Measurements from ENCODE around the gene KLRK1.
"Not testable (repeated sequence)": the region's sequence is repeated elsewhere in the genome, so short reads cannot be mapped to it uniquely, and the experiment has no call there.

Gene KLRK1

GRCh38 chr12:10388624-10389413 is 1.0 kb downstream of the KLRK1 start:
- DNase-seq (ENCODE audit: low spot score) = no peak

- not testable (repeated sequence) for DNase-seq (ENCODE audit: low spot score)
These were observed 2.3 kb downstream of the KLRK1 start for GRCh38 chr12:10387498-10387897.

DNA sequence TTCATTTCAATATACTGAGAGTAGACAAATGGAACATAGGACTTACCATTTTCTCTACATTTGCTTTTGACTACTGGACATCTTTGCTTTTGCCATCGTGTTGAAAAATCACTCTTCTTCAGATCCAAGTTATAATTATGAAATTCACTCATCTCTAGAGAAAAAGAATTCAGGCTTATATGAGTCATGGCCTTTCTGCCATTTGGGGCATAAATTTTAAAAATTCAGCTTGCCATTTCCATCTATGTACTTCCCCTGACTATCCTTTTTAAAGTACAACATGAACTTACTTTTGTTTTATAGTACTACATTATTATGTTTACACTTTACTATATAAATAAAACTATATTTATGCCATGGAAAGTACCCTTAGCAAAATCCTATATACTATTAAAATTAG is 3.0 kb downstream of the KLRK1 start:
- DNase-seq (ENCODE audit: low spot score) = no peak

GRCh38 chr12:10385166-10385613 is 4.7 kb downstream of the KLRK1 start:
- no peak for DNase-seq (ENCODE audit: low spot score)

GRCh38 chr12:10384191-10384590 is 5.7 kb downstream of the KLRK1 start:
- DNase-seq (ENCODE audit: low spot score) = no peak

- DNase-seq (ENCODE audit: low spot score) = no peak
These were observed 7.8 kb downstream of the KLRK1 start for GRCh38 chr12:10381928-10382628.

GRCh38 chr12:10378737-10379136 is 11.1 kb downstream of the KLRK1 start:
- DNase-seq (ENCODE audit: low spot score) = not testable (repeated sequence)

- DNase-seq (ENCODE audit: low spot score) = no peak
These were observed 15.2 kb downstream of the KLRK1 start for GRCh38 chr12:10374624-10375018.

DNA sequence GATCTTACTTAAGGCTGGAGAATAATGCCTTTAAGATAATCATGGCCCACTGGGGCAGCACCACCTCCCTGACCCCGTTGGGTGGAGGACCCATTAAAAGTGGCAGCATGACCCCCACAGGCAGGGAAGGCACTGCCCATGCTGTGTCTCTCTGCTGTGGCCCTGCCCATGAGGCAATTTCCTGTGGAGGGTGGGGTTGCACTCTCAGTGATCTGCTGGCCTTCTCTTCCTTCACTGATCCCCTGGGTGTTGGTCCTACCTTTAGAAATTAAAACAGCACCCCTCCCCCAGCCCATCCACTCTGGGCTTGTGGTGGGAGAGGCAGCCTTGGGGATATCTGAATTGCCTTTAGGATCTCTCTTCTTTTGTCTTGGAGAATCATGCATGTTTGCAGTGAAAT is 17.3 kb downstream of the KLRK1 start:
- DNase-seq (ENCODE audit: low spot score) = no peak

DNA sequence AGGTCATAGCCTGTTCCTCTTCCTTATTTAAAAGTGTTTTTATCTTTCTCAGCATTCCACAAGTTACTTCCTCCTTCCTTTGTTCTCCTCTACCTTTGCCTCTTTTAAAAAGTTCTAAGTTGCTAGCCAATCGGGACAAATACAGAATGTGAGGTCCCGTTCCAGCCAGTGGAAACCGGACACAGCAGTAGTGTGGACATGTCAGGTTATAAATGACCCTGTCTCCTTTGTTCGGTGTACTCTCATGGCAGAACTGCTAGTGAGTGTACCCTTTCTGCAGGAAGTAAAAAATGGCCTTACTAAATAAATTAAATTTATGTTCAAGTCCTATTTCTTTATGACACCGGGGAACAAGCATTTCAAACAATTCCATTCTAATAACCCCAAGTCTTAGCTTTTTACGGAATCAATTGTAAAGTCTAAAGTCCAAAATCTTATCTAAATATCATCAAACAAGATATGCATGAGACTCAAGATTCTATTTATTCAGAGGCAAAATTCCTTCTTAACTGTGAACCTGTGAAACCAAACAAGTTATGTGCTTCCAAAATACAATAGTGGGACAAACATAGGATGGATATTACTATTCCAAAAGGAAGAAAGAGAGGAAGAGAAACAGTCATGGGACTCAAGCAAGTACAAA is 17.8 kb downstream of the KLRK1 start:
- not testable (repeated sequence) for DNase-seq (ENCODE audit: low spot score)

DNA sequence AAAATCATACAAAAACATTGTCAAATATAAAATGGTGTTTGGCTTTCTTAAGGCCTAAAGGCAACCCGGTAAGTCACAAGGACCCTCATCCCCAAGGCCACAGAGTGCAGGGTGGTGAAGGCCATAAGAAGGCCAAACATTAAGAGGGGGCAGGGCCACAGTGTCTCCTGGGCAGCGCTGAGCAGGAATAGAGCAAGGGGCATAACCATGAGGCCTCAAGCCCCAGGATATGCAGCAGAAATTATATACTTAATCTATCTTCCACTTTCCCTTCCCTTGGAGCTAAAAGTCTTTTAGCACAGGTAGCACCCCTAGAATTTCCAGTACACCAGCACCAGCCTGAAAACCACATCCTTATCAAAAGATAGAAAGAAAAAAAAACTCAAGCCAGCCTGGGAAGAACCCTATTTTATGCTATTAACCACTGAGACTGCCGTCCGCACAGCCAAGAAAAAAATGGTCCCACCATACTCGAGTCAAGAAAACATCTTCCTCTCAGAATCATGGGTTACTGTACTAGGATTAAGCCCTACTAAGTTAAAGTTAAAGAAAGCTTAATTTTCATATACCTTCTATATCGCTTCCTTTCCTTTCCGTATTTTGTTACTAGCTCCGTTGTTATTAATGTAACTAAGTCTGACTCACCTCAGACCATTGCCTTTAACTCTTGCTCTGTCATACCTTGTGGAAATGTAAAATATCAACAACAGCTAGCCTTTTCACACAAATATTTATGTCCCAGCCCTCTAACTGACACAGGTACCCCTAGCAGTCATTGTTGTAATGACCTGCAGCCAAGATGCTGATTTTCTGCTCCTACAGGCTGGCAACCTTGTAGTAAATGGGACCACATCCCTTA is 20.1 kb downstream of the KLRK1 start:
- DNase-seq (ENCODE audit: low spot score) = no peak

- no peak for DNase-seq (ENCODE audit: low spot score)
These were observed 21.4 kb downstream of the KLRK1 start for GRCh38 chr12:10368206-10369171.

DNA sequence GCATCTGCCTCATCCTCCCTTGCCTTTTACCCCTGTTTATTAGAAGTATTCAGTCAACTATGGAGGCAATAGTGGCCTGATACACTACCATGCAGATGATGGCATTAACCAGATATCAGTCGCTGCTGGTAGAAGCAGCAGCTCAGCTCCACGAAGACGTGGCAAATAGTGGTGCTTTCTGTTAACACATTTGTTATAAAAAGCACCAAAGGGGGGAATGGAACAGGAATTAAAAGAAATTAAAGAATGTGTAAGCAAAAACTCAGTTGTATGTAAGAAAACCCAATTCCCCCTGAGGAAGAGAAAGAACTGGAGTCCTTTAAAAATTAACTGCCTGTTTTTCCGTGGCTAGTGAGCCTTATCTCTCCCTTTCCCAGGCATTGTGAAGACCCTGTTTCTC is 22.1 kb downstream of the KLRK1 start:
- DNase-seq (ENCODE audit: low spot score) = not testable (repeated sequence)

GRCh38 chr12:10366875-10367274 is 23.0 kb downstream of the KLRK1 start:
- DNase-seq (ENCODE audit: low spot score) = peak; percentile 26

DNA sequence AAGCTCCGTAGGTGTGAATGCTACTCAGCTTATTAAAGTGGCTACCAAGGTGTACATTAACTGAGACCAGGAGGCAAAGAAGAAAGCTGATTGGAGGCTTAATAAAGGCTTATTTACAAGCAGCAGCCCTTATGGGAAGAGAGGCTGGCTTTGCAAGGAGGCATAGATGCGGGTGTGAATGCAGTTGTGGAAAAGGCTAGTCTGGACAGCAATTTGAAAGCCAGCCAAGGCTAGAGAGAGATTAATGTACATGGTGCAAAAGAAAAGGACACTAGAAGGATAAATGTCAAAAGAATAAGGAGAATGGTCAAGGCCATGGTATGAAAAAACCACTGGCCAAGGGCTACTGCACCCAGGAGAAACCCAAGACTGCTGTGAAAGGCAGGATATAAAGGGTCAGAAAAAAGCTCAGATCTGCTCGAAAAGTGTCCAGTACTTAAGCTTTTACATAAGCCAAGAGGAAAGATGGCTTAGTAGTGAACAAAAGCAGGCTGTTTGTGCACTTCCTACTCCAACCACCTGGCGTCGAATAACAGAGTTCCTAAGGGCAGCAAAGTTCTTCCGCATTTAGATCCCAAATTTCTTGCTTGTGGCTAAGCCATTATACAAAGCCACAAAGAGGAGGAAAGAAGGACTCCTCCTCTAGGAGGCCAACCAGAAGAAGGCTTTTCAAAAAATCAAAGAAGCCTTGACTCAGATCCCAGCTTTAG is 24.0 kb downstream of the KLRK1 start:
- peak; percentile 41 for DNase-seq (ENCODE audit: low spot score)

- peak; percentile 84 for DNase-seq (ENCODE audit: low spot score)
These were observed 24.8 kb downstream of the KLRK1 start for GRCh38 chr12:10364815-10365622.

GRCh38 chr12:10363914-10364814 is 25.7 kb downstream of the KLRK1 start:
- peak; percentile 63 for DNase-seq (ENCODE audit: low spot score)

DNA sequence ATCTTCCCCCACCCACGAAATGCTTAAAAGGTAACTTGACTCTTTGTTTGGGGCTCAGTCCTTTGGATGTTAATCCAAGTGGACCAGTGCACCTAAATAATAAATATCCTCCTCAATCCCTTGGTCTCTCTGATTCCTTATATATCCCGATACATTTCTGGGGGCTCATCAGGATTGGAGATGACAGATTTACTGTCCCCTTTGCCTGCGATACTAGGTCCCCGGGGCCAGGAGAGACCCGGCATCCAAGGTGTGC is 26.3 kb downstream of the KLRK1 start:
- DNase-seq (ENCODE audit: low spot score) = no peak

All from cerebellar cortex (tissue), 1 donor.